CD4-positive, alpha-beta T cell treated with Interleukin-6 at 100 ng/mL for 8 hours (primary cell): Measurements from ENCODE around the gene IRAK1.

Source experiments
- DNase-seq: peaks from one replicate; pipeline ENCODE4 v3.0.0-alpha.2; 2020; ENCODE audit warnings: mixed read lengths, low spot score

The IRAK1 gene

GRCh38 chrX:154019633-154020528, at the start of gene IRAK1:
Gene IRAK1 (minus strand): TSS chrX:154019902. CDS start chrX:154019812, 90 bp downstream.
- peak; percentile 29 for DNase-seq

GRCh38 chrX:154068560-154068959, 48.9 kb upstream of the IRAK1 start:
- no peak for DNase-seq

GRCh38 chrX:154064637-154065435, 45.1 kb upstream of the IRAK1 start:
- DNase-seq: no peak

- DNase-seq: no peak
These were observed 43.5 kb upstream of the IRAK1 start for GRCh38 chrX:154063234-154063633.

- DNase-seq: no peak
These were observed 42.1 kb upstream of the IRAK1 start for GRCh38 chrX:154061801-154062200.

GRCh38 chrX:154059729-154060245, 40.1 kb upstream of the IRAK1 start:
- no peak for DNase-seq

- no peak for DNase-seq
These were observed 39.5 kb upstream of the IRAK1 start for GRCh38 chrX:154059231-154059630.

- no peak for DNase-seq
These were observed 38.7 kb upstream of the IRAK1 start for GRCh38 chrX:154058214-154058997.

- DNase-seq: no peak
These were observed 38.1 kb upstream of the IRAK1 start for GRCh38 chrX:154057791-154058190.

- DNase-seq: no peak
These were observed 37.1 kb upstream of the IRAK1 start for GRCh38 chrX:154056770-154057241.

- DNase-seq: peak; percentile 60
These were observed 31.6 kb upstream of the IRAK1 start for GRCh38 chrX:154051201-154051810.

- DNase-seq: no peak
These were observed 30.4 kb upstream of the IRAK1 start for GRCh38 chrX:154050113-154050495.

GRCh38 chrX:154049209-154050112, 29.8 kb upstream of the IRAK1 start:
- no peak for DNase-seq

GRCh38 chrX:154048398-154048797, 28.7 kb upstream of the IRAK1 start:
- DNase-seq: no peak

- no peak for DNase-seq
These were observed 27.4 kb upstream of the IRAK1 start for GRCh38 chrX:154046940-154047610.

GRCh38 chrX:154046031-154046781, 26.5 kb upstream of the IRAK1 start:
- no peak for DNase-seq

- DNase-seq: no peak
These were observed 24.4 kb upstream of the IRAK1 start for GRCh38 chrX:154044091-154044490.

- no peak for DNase-seq
These were observed 23.5 kb upstream of the IRAK1 start for GRCh38 chrX:154043003-154043763.
